Gastrocnemius medialis (tissue), 4 donors: Measurements from ENCODE around the gene DCAF6.

ENCODE experiments used
- CTCF ChIP-seq, 5 experiments: fragments of 450-650 bp in 3 of 5; fragments of 200-600 bp in 2 of 5; sonication (generic) in 2 of 5; IDR thresholded peaks in 4 of 5; conservative IDR thresholded peaks in 1 of 5; 1 replicate in 4 of 5; 2 replicates in 1 of 5; pipeline ENCODE4 v1.5.1; 2016 to 2019; ENCODE audit warnings: antibody characterized with exemption in 5 of 5, mild to moderate bottlenecking in 3 of 5, moderate library complexity in 3 of 5
- POLR2A ChIP-seq, 2 donors: fragments of 450-650 bp; IDR thresholded peaks; one replicate each; pipeline ENCODE4 v1.6.1; 2017; ENCODE audit warnings: antibody characterized with exemption in 2 of 2, mild to moderate bottlenecking in 2 of 2, moderate library complexity in 2 of 2

GRCh38 chr1:167926486-167926997 lies 9.9 kb upstream of the DCAF6 start:
- TF ChIP-seq CTCF (IDR thresholded peaks at IDR 0.05 in 4 of 5, conservative IDR thresholded peaks at IDR 0.05 in 1 of 5) (no peak), POLR2A (IDR thresholded peaks at IDR 0.05) (no peak)
